Uterus (tissue), 4 donors: ENCODE measurements around the gene C1orf21. TPM values are rescaled to one million over a fixed set of nuclear protein-coding genes. Genes with fewer than 3 reads are reported as not detected.

Experiments
- DNase-seq, 2 donors: peaks; one replicate each; pipeline ENCODE4 v3.0.0-alpha.2; 2019 to 2020
- H3K27ac ChIP-seq, 2 donors: fragments of 200-600 bp; sonication (generic); 1 replicate in 1 of 2; 2 replicates in 1 of 2; pipeline ENCODE4 v1.5.1; 2016 to 2018
- H3K27me3 ChIP-seq, 2 donors: fragments of 200-600 bp; sonication (generic); one replicate each; pipeline ENCODE4 v1.5.1; 2018 to 2019; ENCODE audit warnings: control low read depth in 1 of 2
- H3K36me3 ChIP-seq, 2 donors: fragments of 200-600 bp; sonication (generic); one replicate each; pipeline ENCODE4 v1.5.1; 2019; ENCODE audit warnings: control low read depth in 1 of 2
- H3K4me1 ChIP-seq, 2 donors: fragments of 200-600 bp; sonication (generic); one replicate each; pipeline ENCODE4 v1.5.1; 2018 to 2019; ENCODE audit warnings: control low read depth in 1 of 2
- H3K4me3 ChIP-seq, 2 donors: fragments of 200-600 bp; sonication (generic); 1 replicate in 1 of 2; 2 replicates in 1 of 2; pipeline ENCODE4 v1.5.1; 2018 to 2019; ENCODE audit warnings: mild to moderate bottlenecking in 1 of 2
- H3K9me3 ChIP-seq, 2 donors: fragments of 200-600 bp; sonication (generic); one replicate each; pipeline ENCODE4 v1.5.1; 2019; ENCODE audit warnings: control low read depth in 1 of 2
- CTCF ChIP-seq, 4 experiments: fragments of 200-600 bp in 2 of 4; fragments of 450-650 bp in 2 of 4; sonication (generic) in 2 of 4; IDR thresholded peaks; one replicate each; pipeline ENCODE4 v1.5.1; 2016 to 2019; ENCODE audit warnings: antibody characterized with exemption in 4 of 4, mild to moderate bottlenecking in 2 of 4, moderate library complexity in 1 of 4
- POLR2A ChIP-seq, 2 donors: fragments of 450-650 bp; IDR thresholded peaks; one replicate each; pipeline ENCODE4 v1.6.1; 2016; ENCODE audit warnings: antibody characterized with exemption in 2 of 2, mild to moderate bottlenecking in 1 of 2, moderate library complexity in 1 of 2
- intact Hi-C: fragments of 100-400 bp; cut with DNase I; formaldehyde crosslinking; loops from one replicate; pipeline ENCODE4 v1.15.1; 2023; ENCODE audit warnings: low total_unique reads
- total RNA-seq, 4 donors: library from RNA; depleted of rRNA in 3 of 4; stranded (reverse); fragments of >200 nt in 3 of 4; gene quantifications; one replicate each; pipeline versions ENCODE4 v1.1.0 to v1.2.4, GENCODE V29; 2014 to 2023
- donor health status: DM: yes; HTN: yes; CAD: no.

The C1orf21 gene
- total RNA-seq, 4 donors from 2014 or later, result 15.0 to 71.0 (median 44.5) TPM

- intact Hi-C loops, result no loop called here
- no peak for TF ChIP-seq CTCF (IDR thresholded peaks at IDR 0.05)
- TF ChIP-seq POLR2A (IDR thresholded peaks at IDR 0.05), result no peak
Measured at GRCh38 chr1:184643661-184644060, 256.8 kb downstream of the C1orf21 start.

GRCh38 chr1:184644771-184645170, 257.9 kb downstream of the C1orf21 start:
- Histone ChIP-seq H3K27me3 (no peaks in the 10 kb centered on the region), H3K9me3 (no peaks in the 10 kb centered on the region), H3K36me3 (no peaks in the 10 kb centered on the region), H3K4me1 (no peaks in the 10 kb centered on the region), H3K27ac (no peak overlapping the region), H3K4me3 (no peak overlapping the region)
- TF ChIP-seq CTCF (IDR thresholded peaks at IDR 0.05), result no peak
- TF ChIP-seq POLR2A (IDR thresholded peaks at IDR 0.05), result no peak
- no peak for DNase-seq
- intact Hi-C loops, result no loop called here

More at GRCh38 chr1:184643661-184644060, 256.8 kb downstream of the C1orf21 start:
- Histone ChIP-seq H3K27me3 (no peaks in the 10 kb centered on the region), H3K4me1 (no peaks in the 10 kb centered on the region), H3K36me3 (no peaks in the 10 kb centered on the region), H3K4me3 (no peak overlapping the region), H3K27ac (no peak overlapping the region), H3K9me3 (no peaks in the 10 kb centered on the region)
- no peak for DNase-seq

DNA sequence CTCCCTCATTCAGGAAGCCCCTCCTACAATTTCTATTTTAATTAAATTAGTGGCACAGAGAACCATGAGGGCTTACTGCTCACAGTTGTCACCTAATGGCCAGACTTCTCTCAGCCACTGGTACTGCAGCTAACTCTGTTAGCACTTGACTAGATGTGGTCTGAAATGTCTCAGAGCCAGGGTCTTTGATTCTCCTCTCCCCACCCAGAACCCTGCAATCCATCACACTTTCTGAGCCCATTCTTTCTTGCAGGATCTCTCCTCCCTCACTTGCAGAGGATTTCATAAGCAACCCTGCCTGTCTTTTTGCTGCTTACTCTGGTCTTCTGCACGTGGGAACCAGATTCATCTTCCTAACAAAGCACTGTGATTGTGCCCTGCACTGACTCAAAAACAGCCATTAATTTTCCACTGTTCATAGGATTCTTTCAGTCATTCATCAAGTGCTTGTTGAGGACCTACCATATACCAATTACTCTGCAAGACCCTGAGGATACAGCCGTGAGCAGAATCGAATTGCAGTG, 259.4 kb downstream of the C1orf21 start:
- H3K27me3 ChIP-seq, result no peaks in the 10 kb centered on the region
- no peaks in the 10 kb centered on the region for H3K36me3 ChIP-seq
- TF ChIP-seq CTCF (IDR thresholded peaks at IDR 0.05) (no peak), POLR2A (IDR thresholded peaks at IDR 0.05) (no peak)
- DNase-seq, result no peak
- H3K9me3 ChIP-seq, result no peaks in the 10 kb centered on the region
- no peaks in the 10 kb centered on the region for H3K4me1 ChIP-seq
- H3K4me3 ChIP-seq, result no peak overlapping the region
- intact Hi-C loops, result no loop called here
- no peak overlapping the region for H3K27ac ChIP-seq

GRCh38 chr1:184646824-184647223, 260.0 kb downstream of the C1orf21 start:
- no peaks in the 10 kb centered on the region for H3K4me1 ChIP-seq
- no peaks in the 10 kb centered on the region for H3K27me3 ChIP-seq
- H3K4me3 ChIP-seq, result no peak overlapping the region
- TF ChIP-seq CTCF (IDR thresholded peaks at IDR 0.05) (no peak), POLR2A (IDR thresholded peaks at IDR 0.05) (no peak)
- no peak overlapping the region for H3K27ac ChIP-seq
- no peak for DNase-seq
- intact Hi-C loops, result no loop called here
- H3K36me3 ChIP-seq, result no peaks in the 10 kb centered on the region
- H3K9me3 ChIP-seq, result no peaks in the 10 kb centered on the region

GRCh38 chr1:184647471-184647870, 260.6 kb downstream of the C1orf21 start:
- DNase-seq, result no peak
- H3K27ac ChIP-seq, result no peak overlapping the region
- no peaks in the 10 kb centered on the region for H3K36me3 ChIP-seq
- H3K27me3 ChIP-seq, result no peaks in the 10 kb centered on the region
- no peak overlapping the region for H3K4me3 ChIP-seq
- intact Hi-C loops, result no loop called here
- no peaks in the 10 kb centered on the region for H3K9me3 ChIP-seq
- H3K4me1 ChIP-seq, result no peaks in the 10 kb centered on the region
- no peak for TF ChIP-seq POLR2A (IDR thresholded peaks at IDR 0.05)
